T-helper 1 cell treated with Interleukin-12 subunit alpha and Interleukin-12 subunit beta and Interleukin-4 antibody, amounts not matched to agents 30 ng/mL and 1 ng/mL, for 36 hours (primary cell): ENCODE data around the gene STAM. TPM values are rescaled to one million over a fixed set of nuclear protein-coding genes. Genes with fewer than 3 reads are reported as not detected.
"Not testable (repeated sequence)": the region's sequence is repeated elsewhere in the genome, so short reads cannot be mapped to it uniquely, and the experiment has no call there.

Experiments used
- intact Hi-C: fragments of 100-400 bp; cut with micrococcal nuclease; formaldehyde crosslinking; loops from one replicate; pipeline ENCODE4 v1.15.1; 2024
- total RNA-seq: library from RNA; stranded (reverse); gene quantifications from 2 replicates; pipeline ENCODE4 v1.2.3, GENCODE V29; 2022

Gene STAM
- 25.0 and 29.5 TPM in 2 replicates for total RNA-seq

DNA sequence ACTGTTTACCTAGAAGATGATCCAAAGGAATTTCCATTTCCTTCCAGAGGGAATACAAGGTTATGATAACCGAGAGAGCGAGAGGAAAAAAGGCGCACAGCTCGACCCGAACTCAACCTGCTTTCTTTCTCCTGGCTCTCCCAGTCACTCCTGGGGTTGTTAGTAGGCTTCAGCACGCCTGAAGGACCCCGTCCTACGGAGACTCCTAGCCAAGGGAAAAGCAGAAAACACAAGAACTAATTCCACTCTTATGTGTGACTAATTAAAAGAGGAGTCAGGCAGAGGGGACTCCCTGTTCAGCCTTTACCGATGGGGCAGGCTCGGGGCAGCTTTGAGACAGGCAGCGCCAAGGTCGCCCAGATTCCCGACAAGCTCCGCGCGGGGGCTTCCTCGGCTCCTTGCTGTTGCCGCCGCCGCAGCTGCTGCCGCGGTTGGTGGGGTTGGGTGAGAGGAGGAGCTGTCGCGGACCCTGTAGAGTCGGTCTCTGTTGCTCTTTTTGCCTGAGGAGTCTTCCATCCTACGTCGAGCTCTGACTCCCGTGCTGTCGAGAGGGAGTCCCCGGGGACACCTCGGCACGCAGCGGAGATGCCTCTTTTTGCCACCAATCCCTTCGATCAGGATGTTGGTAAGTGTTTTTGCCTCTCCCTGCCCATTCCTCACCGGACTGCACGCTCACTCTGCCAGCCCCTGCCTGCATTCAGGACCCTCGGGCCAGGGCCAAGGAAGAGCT is at the start of gene STAM:
Gene STAM (plus strand): TSS at position 397 of the 730 bp plus-strand sequence. CDS start 189 bp downstream, at position 586.
- intact Hi-C loops = loop anchor here (1.0 to 5.0 kb wide), 12 partner anchors 9 to 1782 kb away; partner anchors contain the start of genes HACD1, MINDY3, NSUN6 and PTER

DNA sequence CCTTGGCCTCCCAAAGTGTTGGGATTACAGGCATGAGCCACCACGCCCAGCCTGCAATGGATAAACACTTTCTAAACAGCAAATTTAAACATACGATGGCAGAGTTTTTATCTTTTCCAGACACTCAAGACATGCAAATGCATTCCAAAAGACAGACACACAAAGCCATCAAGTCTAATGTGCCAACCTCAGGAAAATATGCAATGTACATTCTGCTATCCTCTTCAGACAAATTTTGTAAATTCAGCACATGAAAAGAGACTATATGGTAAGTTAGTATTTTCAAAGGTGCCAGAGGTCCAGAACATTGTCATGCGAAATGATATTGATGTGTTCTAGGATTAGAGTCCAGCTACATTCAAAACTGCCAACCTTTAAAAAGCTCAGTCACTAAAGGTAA is 46.6 kb upstream of the STAM start:
- intact Hi-C loops = no loop called here

DNA sequence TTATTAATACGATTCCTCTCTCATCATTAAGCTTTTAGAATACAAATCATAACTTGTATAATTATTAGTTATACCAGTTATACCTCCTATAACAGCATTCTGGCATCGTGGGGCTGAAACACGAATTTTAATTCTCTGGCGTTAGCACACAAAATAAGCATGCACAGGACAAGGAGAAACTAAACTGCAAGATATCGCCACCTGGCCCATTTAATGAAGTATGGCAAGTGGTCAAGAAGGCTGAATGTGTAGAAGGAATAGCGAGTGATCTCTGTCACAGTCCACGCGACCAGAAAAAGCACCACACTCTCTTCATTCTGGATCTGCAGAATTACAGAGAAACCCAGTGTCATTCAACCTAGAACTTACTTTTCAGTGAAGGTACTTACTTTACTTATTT is 44.9 kb upstream of the STAM start:
- intact Hi-C loops = loop anchor here (1.0 kb wide), 1 partner anchor 190 kb away; no protein-coding TSS in a partner anchor

DNA sequence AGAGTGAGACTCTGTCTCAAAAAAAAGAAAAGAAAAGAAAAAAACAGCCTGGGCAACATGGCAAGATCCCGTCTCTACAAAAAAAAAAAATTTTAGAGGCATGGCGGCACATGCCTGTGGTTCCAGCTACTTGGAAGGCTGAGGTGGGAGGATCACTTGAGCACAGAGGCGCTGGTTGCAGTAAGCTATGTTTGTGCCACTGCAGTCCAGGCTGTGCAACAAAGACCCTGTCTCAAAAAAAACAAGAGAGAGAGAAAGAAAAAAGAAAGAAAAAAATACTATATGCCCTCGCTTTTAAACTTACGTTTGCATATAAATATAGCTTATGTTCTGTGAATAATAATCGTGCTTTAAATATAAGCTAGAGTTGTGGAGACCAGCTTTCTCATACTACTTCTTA is 38.0 kb upstream of the STAM start:
- intact Hi-C loops = loop anchor here (5.0 to 10.0 kb wide), 2 partner anchors 239 to 706 kb away; no protein-coding TSS in a partner anchor

DNA sequence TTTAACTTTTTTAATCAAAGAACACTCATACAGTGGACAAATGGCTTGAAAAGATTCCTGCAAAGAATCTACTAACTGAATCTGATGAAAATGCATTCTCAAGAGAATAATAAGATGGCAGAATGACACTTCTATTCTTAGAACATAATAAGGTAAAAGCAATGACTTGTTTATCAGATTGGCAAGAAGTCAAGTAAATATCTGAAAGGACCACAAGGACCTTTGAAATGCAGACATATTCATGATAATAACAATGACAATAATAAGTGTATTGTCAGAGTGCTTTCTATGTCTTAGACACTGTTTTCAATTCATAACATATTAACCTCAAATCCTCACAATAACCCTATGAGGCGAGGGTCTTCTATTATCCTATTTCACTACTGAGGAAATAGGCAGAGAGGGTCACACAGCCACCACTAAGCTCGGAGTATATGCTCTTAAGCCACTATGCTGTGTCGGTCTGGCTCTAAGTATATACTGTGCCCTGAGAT is 37.4 kb upstream of the STAM start:
- intact Hi-C loops = loop anchor here (1.0 to 10.0 kb wide), 6 partner anchors 137 to 706 kb away; no protein-coding TSS in a partner anchor

DNA sequence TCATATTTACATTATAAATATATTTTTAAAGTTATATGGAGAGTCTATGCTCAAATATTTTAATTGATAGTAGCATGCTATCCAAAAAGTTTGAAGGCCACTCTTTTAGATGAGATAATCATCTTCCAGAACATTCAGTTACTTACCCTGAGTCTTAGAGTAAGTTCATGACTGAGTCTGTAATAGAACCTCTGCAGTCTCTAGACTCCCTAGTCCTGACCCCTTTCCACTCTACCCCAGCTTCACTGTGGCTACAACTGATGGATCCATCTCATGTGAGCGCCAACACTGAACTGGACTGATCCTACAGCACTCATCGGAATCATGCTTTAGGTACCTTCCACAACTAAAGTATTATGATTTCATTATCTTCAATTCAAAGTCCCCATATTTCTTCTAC is 36.9 kb upstream of the STAM start:
- intact Hi-C loops = loop anchor here (1.0 to 10.0 kb wide), 6 partner anchors 136 to 705 kb away; no protein-coding TSS in a partner anchor

DNA sequence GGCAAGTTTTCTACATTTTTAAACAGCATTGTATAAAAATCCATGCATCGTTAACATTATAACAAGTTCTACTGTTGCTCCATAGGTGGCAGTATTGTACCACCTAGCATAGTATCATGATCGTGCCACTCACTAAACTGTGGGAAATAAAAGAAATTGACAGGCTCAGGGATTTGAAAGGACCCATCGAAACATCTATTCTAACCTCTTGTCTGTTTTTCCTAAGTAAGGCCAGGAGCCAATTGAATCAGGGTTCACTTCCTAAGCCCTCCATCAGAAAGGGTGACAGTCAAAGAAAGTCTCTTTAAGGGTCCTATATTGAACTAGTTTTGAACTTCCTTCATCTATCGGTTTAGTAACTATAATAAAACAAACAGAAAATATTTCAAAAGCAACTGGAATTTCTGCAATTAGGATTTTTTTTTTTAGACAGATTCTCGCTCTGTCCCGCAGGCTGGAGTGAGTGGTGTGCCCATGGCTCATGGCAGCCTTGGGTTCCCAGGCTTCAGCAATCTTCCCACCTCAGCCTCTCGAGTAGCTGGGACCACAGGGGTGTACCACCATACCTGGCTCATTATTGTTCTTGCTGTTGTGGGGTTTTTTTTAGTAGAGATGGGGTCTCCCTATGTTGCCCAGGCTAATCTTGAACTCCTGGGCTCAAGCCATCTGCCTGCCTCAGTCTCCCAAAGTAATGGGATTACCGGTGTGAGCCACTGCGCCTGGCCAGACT is 36.2 kb upstream of the STAM start:
- intact Hi-C loops = loop anchor here (1.0 to 10.0 kb wide), 6 partner anchors 136 to 705 kb away; no protein-coding TSS in a partner anchor

DNA sequence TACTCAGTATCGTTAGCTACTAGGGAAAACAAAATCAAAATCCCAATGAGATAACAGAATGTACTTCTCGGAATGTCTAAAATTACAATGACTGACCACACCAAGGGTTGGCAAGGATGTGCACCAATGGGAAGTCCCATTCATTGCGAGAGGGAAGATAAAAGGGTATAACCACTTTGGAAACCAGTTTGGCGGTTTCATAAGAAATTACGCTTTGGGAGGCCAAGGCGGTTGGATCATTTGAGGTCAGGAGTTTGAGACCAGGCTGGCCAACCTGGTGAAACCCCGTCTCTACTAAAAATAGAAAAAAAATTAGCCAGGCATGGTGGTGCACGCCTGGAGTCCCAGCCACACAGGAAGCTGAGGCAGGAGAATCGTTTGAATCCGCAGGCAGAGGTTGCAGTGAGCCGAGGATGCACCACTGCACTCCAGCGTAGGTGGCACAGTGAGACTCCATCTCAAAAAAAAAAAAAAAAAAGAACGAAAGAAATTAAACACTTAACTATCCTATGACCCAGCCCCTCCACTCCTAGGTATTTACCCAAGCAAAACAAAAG is 34.4 kb upstream of the STAM start:
- intact Hi-C loops = loop anchor here (5.0 to 10.0 kb wide), 2 partner anchors 235 to 703 kb away; no protein-coding TSS in a partner anchor

DNA sequence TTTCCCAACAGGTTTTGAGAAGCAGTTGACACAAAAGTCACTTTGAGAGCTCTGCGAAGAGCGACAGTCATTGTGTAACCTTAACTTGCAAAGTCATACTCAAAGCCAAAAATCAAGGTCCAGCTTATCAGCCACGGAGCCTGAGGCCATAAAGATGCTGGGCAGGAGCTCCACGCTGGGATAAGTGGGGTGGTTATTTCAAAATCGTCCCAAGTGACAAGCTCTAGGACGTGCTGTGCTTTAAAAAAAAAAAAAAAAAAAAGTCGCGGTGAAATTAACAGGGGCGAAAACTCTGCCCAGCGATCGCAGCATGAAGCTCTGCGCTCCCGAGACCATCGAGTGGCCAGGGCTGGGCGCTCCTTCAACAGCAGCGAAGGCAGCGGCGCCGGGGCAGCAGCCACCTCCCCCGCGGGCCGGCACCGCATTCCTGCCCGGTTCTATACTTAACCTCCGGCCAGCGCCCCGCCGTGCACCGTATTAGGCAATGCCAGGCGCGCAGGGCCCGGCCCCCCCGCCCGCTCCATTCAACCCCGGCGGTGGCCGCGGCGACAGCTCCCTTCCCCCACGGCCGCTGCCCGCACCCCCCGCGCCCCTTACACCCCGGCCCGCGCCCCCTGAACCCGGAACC is 27.4 kb upstream of the STAM start:
- intact Hi-C loops = loop anchor here (1.0 kb wide), 1 partner anchor 28 kb away; the partner anchor contains the start of gene STAM

DNA sequence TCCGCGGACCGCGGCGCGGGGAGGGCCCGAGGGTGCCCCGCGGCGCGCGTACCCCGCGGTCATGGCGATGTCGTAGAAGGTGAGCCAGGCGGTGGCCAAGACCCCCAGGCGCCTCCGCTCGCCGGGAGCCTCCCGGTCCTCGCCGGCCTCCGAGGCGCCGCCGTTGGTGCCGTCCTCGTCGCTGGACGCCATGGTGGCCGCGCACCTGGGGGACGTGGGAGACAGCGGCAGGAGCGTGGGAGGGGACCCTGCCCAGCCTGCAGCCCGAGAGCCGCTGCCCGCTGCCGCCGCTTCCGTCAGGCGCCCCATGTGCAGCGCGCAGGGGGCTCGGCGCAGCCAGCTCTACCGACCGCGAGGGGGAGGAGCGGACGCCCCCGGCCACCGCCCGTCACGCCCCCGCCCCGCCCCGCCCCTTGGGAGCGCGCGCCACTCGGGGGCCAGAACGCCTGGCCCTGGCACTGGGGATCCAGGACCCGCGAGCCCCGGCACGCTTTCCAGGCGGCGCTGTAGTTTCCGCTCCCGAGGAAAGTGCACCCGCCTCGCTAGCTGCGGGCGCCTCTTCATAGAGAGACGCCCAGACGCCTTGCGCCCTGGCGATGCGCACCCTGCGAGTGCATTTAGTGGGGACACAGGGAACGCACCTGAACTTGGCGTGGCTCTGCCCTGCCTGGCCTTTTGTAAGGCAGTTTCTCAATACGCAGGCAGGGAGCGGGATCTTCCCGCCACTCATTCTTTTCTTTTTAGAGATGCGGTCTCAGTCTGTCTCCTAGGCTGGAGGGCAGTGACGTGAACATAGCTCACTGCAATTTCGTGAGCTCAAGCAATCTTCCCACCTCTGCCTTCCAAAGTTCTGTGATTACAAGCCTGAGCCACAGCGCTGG is 26.7 kb upstream of the STAM start, which contains the start of gene HACD1:
Gene HACD1 (minus strand): TSS at position 344 of the 881 bp plus-strand sequence. CDS start 35 bp downstream, at position 309.
- intact Hi-C loops = loop anchor here (1.0 kb wide), 1 partner anchor 27 kb away; the partner anchor contains the start of gene STAM

DNA sequence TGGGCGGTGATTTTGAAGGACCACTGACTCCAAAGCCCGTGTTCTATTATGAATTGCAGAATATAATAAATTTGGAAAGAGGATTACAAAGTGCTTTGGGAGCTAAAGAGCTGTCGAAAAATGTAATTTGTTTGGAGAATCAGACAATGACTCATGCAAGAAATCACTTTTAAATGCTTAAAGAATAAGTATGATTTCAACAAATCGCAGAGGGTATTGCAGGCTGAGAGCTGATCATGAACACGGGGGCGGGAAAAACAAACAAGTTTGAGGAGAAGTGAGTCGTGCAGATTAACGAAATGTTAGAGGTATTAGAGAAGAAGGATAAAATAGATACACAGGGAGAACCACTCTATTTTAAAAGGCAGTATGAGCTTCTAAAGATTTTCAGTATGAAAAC is 21.9 kb upstream of the STAM start:
- intact Hi-C loops = no loop called here

DNA sequence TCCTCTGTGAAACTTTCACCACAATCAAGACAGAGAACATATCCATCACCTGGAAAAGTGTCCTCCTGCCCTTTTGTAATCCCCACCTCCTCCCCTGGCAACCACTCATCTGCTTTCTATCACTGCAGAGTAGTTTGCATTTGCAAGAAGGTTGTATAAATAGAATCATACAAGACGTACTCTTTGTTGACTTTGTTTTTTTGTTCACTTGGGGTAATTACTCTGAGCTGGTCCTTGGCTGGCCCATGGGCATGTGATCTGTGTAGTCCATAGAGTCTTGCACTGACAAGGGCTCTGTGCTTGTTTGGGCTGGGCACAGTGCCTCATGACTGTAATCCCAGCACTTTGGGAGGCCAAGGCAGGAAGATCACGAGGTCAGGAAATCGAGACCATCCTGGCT is 19.0 kb upstream of the STAM start:
- intact Hi-C loops = no loop called here

DNA sequence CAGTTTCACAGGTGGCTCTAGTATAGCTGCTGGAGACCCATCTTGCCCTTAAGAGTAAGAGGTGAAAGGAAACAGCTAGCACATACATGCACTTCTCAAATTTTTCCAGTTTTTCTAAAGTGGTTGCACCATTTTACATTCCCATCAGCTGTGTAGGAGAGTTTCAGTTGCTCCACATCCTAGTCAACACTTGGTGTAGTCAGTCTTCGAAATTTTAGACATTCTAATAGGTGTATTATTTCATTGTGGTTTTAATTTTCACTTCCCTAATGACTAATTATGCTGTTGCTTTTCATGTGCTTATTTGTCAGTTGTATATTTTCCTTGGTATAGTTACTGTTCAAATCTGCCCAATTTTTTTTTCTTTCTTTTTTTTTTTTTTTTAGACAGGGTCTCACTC is 17.3 kb upstream of the STAM start:
- intact Hi-C loops = no loop called here

DNA sequence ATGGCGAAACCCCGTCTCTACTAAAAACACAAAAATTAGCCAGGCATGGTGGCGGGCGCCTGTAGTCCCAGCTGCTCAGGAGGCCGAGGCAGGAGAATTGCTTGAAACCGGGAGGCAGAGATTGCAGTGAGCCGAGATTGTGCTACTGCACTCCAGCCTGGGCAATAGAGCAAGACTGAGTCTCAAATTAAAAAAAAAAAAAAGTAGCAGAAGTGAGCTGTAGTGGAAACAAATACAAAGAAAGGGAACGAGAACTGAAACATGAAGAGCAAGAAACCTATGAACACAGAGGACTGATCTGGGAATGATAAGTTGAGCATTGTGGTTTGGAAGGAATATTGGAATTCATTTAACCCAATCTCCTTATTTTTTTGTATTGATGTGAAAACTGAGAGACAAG is 11.4 kb upstream of the STAM start:
- intact Hi-C loops = not testable (repeated sequence)

DNA sequence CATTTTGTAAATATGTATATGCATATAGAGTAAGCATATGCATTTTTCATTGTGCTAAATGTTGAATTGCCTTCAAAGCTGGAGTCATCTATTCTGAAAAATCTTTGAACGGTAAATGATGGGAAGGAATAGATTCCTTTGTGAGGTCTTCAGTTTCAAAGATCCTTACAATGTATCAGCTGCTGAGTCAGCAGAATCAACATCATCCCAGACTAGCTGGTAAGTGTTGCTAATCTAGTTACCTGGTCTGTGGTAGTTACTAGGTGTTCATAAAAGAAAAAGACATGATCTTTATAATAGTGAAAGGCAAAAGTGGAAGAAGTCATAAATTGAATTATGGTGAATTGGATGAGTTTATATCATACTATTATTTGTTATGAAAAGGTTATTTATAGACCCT is 10.6 kb upstream of the STAM start:
- intact Hi-C loops = no loop called here

DNA sequence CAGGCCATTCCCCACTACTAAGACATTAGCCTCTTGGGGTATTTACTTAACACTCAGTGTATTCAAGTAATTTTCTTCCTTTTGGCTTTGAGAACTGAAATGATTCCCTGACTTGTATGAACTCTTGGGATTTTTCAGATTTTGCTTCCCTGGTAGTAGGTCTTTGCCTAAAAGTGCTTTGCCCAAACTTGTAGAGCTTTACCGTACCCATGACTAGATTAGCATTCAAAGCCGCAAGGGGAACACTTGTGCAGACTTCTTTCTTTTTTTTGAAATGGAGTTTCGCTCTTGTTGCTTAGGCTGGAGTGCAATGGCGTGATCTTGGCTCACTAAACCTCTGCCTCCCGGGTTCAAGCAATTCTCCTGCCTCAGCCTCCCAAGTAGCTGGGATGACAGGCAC is 6.1 kb upstream of the STAM start:
- intact Hi-C loops = no loop called here

DNA sequence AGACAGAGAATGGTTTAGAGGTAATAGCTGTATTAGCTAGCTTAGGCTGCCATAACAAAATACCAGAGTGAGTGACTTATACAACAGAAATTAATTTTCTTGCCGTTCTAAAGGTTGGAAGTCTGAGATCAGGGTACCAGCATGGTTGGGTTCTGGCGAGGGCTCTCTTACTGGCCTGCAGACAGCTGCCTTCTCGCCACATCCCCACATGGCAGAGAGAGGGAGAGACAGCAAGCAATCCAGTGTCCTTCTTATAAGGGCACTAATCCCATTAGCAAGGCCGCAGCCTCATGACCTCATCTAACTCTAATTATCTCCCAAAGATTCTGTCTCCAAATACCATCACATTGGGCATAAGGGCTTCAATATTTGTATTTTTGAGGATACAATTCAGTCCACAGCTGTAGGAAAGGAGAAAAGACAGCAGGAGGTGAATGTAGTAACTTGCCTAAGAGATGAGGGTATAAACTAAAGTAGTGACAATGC is 3.6 kb upstream of the STAM start:
- intact Hi-C loops = loop anchor here (5.0 kb wide), 2 partner anchors 413 to 1778 kb away; partner anchors contain the start of genes MINDY3 and VIM

DNA sequence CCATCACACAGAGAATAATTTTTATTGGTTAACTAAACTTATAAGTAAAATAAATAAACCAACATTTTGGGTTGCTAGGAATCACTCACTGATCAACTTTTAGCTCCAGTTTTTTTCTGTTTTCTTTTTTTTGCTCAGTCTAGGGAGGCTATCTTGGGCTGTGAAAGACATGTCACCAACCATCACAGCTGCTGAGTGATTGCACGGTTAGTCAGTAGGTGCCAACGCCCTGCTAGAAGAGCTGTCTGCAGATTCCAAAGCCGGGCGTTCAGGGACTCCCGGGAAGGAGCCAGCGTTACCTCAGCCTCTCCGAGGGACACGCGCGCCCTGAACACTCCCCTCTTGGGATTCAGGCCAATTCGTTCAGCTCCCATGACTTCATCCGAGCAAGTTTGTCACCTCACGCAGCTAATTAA is 604 bp upstream of the STAM start:
- intact Hi-C loops = loop anchor here (1.0 to 5.0 kb wide), 5 partner anchors 8 to 1781 kb away; partner anchors contain the start of genes MINDY3, PTER, RSU1 and VIM

DNA sequence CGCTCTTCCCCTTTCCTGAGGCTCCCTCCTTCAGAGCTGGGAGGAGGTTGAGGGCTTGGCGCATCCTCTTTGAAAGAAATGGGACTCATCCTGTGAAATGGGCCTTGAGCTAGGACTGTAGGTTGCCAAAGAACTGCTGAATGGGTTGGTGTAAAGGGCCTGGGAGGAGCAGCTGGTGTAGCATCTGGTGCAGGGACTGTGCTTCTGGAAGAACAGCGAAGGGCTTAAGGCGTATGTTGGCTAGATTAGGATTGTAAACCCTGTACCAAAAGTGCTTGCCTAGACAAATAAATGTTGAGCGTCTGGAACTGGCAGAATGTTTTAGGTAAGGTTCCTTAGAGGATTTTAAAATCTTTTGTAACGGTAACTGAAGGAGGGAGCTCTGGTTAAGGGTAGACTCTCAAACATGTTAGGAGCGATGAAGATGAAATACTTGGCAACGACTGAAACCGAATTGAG is 563 bp downstream of the STAM start:
- intact Hi-C loops = loop anchor here (1.0 to 5.0 kb wide), 9 partner anchors 25 to 1782 kb away; partner anchors contain the start of genes HACD1, MINDY3, NSUN6 and VIM
